DMS53 (cell line): ENCODE measurements around the gene PNPLA2.

Experiments used
- DNase-seq: peaks from one replicate; lab custom pipeline; 2025; lab: John Stamatoyannopoulos, UW

The PNPLA2 gene

GRCh38 chr11:860234-861104, 41.8 kb downstream of the PNPLA2 start:
- DNase-seq, result no peak

DNA sequence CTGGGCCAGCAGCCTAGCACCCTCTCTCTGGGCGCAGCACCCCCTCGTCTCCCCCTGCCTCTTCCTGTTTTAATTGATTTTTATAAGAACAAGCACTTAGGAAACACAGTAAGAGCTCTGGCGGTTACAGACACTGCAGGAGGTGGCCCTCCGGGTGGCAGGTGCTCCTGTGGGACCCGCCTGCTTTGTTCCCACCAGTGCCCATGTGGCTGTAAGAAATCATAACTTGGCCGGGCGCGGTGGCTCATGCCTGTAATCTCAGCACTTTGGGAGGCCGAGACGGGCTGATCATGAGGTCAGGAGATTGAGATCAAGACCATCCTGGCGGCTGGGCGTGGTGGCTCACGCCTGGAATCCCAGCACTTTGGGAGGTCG, 42.4 kb downstream of the PNPLA2 start:
- no peak for DNase-seq

- no peak for DNase-seq
These were observed 43.5 kb downstream of the PNPLA2 start for GRCh38 chr11:862081-862661.

DNA sequence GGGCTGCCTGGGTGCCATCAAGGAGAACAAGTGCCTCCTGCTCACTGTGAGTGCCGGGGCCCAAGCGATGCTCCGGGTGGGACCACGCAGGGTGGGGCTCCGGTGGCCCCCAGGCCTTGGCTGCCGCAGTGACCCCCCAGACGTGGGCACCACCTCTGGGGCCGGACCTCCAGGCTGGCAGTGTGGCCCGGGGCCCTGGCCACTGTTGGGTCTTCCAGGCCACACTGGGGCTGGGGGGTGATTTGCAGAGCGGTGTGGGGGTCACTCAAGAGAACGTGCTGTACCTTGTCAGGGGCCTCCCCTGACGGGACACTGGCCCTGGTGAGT, 43.9 kb downstream of the PNPLA2 start:
- DNase-seq, result no peak

DNA sequence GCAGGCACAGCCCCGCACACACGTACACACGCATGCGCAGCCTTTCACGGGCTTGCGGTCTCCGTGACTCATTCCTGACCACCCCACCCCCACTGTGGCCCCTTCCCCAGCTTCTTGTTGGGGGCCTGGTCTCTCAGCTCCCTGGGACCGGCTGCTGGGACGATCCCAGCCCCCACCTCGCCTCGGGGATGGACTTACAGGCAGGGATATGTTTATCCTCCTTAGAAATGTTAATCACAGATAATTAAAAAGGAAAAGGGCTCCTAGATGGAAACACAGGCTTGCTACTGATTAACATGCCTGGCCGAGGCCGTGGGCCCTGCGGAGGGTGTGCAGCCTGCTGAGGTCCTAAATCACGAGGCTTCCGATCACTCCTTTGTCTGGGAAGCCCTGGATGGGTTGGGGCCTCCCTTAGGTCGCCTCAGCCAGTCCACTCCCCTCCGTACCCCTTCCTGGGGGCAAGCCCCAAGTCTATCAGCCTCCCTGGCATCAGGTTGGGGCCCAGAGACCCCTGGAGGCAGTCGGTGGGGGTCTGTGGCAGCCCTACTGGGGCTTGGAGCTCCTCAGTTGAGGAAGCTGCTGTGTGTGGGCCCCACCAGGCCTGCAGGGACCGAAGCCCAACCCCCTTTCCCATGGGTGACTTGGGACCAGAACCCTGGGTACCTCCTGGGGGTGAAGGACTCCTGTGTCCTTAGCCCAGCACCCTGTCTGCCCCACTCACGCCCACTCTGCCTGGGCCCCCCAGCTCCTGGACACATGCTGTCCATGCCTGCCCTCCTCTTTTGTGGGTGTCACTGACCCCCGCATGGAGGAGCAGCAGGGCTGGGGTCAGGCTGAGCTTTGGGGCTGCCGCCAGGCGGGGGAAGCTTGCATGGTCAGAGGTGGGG, 44.6 kb downstream of the PNPLA2 start:
- no peak for DNase-seq

- DNase-seq, result no peak
These were observed 45.5 kb downstream of the PNPLA2 start for GRCh38 chr11:863910-864827.

GRCh38 chr11:864898-865297, 46.2 kb downstream of the PNPLA2 start:
- DNase-seq, result no peak

- no peak for DNase-seq
These were observed 47.0 kb downstream of the PNPLA2 start for GRCh38 chr11:865462-866430.

GRCh38 chr11:866481-866880, 47.8 kb downstream of the PNPLA2 start:
- DNase-seq, result no peak

GRCh38 chr11:867856-868358, 49.2 kb downstream of the PNPLA2 start:
- DNase-seq, result no peak

DNA sequence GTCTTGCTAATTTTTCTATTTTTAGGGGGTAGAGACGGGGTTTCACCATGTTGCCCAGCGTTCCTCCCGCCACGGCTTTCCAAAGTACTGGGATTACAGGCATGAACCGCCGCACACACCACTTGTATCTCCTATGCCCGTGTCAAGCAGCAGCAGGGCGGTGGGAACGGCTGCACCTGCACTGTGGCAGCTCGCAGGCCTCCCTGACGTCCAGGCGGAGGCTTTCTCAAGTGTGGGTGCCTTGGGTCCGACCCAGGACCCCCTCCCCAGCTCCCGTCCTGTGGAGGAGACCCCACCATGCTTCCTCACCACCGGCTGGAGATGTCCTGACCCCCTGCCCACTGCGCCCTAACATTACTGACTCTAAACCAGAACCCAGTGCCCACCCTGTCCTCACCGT, 49.7 kb downstream of the PNPLA2 start:
- DNase-seq, result peak; percentile 57

DNA sequence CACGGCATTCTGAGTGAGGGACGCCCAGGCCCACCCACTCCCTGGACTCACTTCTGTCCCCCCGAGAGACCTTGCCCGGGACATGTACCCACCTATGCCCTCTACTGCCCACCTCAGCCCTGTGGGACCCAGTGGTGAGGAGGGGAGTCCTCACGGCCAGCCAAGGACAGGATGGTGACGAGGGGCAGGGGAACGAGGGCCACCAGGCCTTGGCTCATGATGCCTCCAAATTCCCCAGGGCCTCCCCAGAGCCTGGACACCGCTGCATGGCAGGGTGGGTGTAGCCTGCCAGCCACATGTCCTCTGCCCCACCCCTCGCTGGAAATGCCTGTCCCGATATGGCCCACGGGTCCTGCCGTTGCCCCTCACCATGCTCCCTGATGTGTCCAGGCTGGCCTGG, 50.1 kb downstream of the PNPLA2 start:
- no peak for DNase-seq

DNA sequence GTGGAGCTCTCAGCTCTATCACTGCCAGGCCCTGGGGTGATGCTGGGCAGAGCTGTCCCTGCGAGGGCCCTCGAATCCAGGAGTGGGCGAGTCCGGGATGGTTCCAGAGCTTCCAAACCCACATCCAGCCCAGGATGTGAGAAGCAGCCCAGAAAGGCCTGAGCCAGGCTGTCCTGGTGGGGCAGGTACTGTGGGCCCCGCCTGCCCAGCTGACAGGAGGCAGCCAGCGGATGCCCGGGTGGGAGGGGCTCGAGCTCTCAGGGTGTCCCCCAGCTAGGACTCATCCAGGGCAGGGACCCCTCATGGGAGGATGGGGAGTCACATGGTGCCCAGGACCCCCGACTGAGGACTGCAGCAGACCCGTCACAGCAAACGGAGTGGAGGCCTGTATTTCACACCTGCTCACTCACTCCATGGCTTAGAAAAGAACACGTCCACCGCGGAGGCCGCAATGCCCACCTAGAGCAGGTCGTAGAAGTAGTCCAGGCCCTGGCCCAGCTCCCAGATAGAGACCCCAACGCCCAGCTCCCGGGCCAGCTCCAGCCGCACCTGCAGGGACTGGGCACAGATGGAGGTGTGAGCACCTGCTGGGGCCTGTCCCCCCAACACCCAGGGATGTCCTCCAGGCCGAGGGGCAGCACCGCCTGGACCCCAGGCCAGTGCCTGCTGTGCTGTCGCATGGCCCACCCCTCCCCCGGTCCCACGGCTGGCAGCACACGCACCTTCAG, 50.8 kb downstream of the PNPLA2 start:
- DNase-seq, result no peak

GRCh38 chr11:870127-870413, 51.4 kb downstream of the PNPLA2 start:
- DNase-seq, result peak; percentile 56

- DNase-seq, result no peak
These were observed 51.7 kb downstream of the PNPLA2 start for GRCh38 chr11:870418-870817.

GRCh38 chr11:871472-871871, 52.8 kb downstream of the PNPLA2 start:
- DNase-seq, result no peak

DNA sequence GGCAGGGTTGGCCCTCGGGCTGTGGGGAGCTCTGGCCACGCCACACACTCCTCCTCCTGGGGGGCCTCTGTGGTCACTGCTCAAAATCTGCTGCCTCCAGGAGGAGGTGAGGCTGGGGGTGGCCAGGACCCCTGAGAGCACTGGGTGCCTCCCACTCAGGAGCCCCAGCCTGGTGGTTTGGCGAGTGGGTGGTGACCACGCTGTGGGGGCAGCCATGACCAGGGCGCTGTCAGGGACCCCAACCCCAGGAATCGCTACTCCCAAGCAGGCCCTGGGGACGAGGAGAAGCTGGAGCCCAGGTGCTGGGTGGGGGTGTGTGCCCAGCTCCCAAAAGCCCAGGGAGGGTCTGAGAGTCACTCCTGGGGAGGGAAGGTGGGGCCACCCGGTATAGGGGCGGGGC, 54.1 kb downstream of the PNPLA2 start:
- no peak for DNase-seq

DNA sequence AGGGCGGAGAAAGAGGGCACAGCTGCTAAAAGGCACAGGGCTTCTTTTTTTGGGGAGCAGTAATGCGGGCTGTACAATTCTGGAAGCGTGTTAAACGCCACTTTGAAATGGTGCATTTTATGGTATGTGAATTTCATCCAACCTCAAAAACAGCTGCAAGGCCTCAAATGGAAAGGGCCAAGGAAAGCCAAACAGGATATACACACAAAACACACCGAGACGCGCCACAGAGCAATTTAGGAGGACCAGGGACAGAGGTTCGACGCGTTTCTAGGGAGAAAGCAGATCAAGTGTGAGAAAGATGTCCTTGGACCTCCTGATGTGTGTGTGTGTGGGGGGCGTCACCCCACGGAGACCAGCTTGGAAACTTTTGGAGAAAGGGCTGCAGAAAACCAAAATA, 55.0 kb downstream of the PNPLA2 start:
- no peak for DNase-seq
